HG02588 (cell line): Measurements from ENCODE around the gene MACROD2.
A peak's percentile ranks its signal among the peaks of the same experiment; 100 is the strongest.

Source experiments
- ATAC-seq: cut with Tn5 transposase; IDR thresholded peaks from one replicate; pipeline ENCODE4 v1.9.1; 2021; ENCODE audit warnings: mild to moderate bottlenecking, moderate library complexity; ENCODE audit not compliant: unreplicated experiment

MACROD2 gene

GRCh38 chr20:15278041-15278440 is 1282.7 kb downstream of the MACROD2 start:
- no peak for ATAC-seq

- ATAC-seq = no peak
Observed at GRCh38 chr20:15287329-15287728, 1292.0 kb downstream of the MACROD2 start.

- ATAC-seq = no peak
Observed at GRCh38 chr20:15288106-15288505, 1292.8 kb downstream of the MACROD2 start.

- ATAC-seq = no peak
Observed at GRCh38 chr20:15289337-15289736, 1294.0 kb downstream of the MACROD2 start.

- no peak for ATAC-seq
Observed at GRCh38 chr20:15292405-15292804, 1297.1 kb downstream of the MACROD2 start.

- no peak for ATAC-seq
Observed at GRCh38 chr20:15296422-15296821, 1301.1 kb downstream of the MACROD2 start.

GRCh38 chr20:15297059-15297875 is 1302.0 kb downstream of the MACROD2 start:
- ATAC-seq = no peak

- ATAC-seq = no peak
Observed at GRCh38 chr20:15302075-15302474, 1306.8 kb downstream of the MACROD2 start.

GRCh38 chr20:15310361-15310760 is 1315.0 kb downstream of the MACROD2 start:
- no peak for ATAC-seq

GRCh38 chr20:15316556-15316955 is 1321.2 kb downstream of the MACROD2 start:
- no peak for ATAC-seq

GRCh38 chr20:15317546-15318232 is 1322.4 kb downstream of the MACROD2 start:
- ATAC-seq = peak; percentile 79

- no peak for ATAC-seq
Observed at GRCh38 chr20:15318682-15319081, 1323.4 kb downstream of the MACROD2 start.

- no peak for ATAC-seq
Observed at GRCh38 chr20:15319439-15319838, 1324.1 kb downstream of the MACROD2 start.

GRCh38 chr20:15320941-15321340 is 1325.6 kb downstream of the MACROD2 start:
- ATAC-seq = no peak

- no peak for ATAC-seq
Observed at GRCh38 chr20:15327123-15327522, 1331.8 kb downstream of the MACROD2 start.

GRCh38 chr20:15328084-15328483 is 1332.8 kb downstream of the MACROD2 start:
- no peak for ATAC-seq

GRCh38 chr20:15332711-15333160 is 1337.4 kb downstream of the MACROD2 start:
- peak; percentile 60 for ATAC-seq

GRCh38 chr20:15333170-15333569 is 1337.9 kb downstream of the MACROD2 start:
- ATAC-seq = peak; percentile 48

- no peak for ATAC-seq
Observed at GRCh38 chr20:15336011-15336410, 1340.7 kb downstream of the MACROD2 start.

- no peak for ATAC-seq
Observed at GRCh38 chr20:15336536-15336935, 1341.2 kb downstream of the MACROD2 start.

- no peak for ATAC-seq
Observed at GRCh38 chr20:15339264-15339663, 1343.9 kb downstream of the MACROD2 start.

GRCh38 chr20:15342991-15343523 is 1347.7 kb downstream of the MACROD2 start:
- ATAC-seq = no peak
